Measurements from ENCODE around the gene ZNF841.

GRCh38 chr19:52028027-52028779, 67.4 kb downstream of the ZNF841 start, which contains the start of gene ZNF614:
- TF ChIP-seq POLR2A (IDR thresholded peaks at IDR 0.05) (peak in 2 of 3 donors; percentile 76 to 82), CTCF (IDR thresholded peaks at IDR 0.05) (no peak)

All from body of pancreas (tissue), 4 donors.